GM10248 (cell line): Measurements from ENCODE around the gene OPA1.
A peak's percentile ranks its signal among the peaks of the same experiment; 100 is the strongest.

ENCODE experiments used
- CTCF ChIA-PET: fragments of 300-600 bp; sonication (Branson Sonifier 250); formaldehyde crosslinking; extraction: SDS; loops from one replicate; lab custom pipeline; 2021; ENCODE audit warnings: antibody characterized with exemption; lab: Yijun Ruan, JAX
- POLR2A ChIA-PET: fragments of 350-650 bp; sonication (Branson Sonifier 250); formaldehyde crosslinking; extraction: SDS; loops from one replicate; lab custom pipeline; 2020; ENCODE audit warnings: antibody characterized with exemption; lab: Yijun Ruan, JAX
- DNase-seq: peaks from one replicate; pipeline ENCODE4 v3.0.0; 2012; ENCODE audit errors: extremely low spot score
- CTCF ChIP-seq: IDR thresholded peaks from 2 replicates; pipeline ENCODE4 v1.5.1; 2012; ENCODE audit warnings: mild to moderate bottlenecking, low read depth; ENCODE audit errors: extremely low read depth, missing control alignments, control extremely low read depth

The OPA1 gene

DNA sequence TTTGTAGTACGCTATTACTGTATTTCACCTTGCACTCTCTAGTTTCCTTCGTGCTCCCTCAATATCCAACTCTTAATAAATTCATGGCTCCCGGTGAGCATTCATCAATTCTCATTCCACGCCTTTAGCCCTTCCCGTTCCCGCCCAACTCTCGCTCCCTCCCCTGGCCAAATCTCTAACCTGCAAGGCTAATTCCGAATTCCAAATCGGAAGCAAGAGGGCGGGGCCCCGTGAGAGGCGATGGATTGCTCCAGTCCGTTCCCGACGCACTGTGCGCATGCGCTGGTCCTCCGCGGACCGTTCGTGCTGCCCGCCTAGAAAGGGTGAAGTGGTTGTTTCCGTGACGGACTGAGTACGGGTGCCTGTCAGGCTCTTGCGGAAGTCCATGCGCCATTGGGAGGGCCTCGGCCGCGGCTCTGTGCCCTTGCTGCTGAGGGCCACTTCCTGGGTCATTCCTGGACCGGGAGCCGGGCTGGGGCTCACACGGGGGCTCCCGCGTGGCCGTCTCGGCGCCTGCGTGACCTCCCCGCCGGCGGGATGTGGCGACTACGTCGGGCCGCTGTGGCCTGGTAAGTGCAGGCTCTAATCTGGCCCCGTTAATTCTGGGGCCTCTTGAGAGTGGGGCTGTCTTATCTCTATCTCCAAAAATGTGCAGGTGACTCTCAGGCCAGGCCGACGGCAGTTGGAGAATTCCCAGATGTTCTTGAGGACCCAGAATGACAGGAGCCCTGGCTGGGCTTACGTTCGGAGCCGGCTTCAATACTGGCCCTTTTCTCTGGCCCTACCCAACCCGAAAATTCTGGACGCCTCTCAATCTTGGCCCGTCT, at the start of gene OPA1:
TSS of gene OPA1 (plus strand) at position 368 of the 827 bp plus-strand sequence. CDS start at position 538, 170 bp downstream.
- TF ChIP-seq CTCF, result no peak
- DNase-seq, result peak; percentile 97
- POLR2A ChIA-PET, result no interaction called here
- CTCF ChIA-PET, result interaction anchor here (1.0 kb wide), 1 partner anchor 1026 kb away, joined by 3 read pairs; no protein-coding TSS in a partner anchor

DNA sequence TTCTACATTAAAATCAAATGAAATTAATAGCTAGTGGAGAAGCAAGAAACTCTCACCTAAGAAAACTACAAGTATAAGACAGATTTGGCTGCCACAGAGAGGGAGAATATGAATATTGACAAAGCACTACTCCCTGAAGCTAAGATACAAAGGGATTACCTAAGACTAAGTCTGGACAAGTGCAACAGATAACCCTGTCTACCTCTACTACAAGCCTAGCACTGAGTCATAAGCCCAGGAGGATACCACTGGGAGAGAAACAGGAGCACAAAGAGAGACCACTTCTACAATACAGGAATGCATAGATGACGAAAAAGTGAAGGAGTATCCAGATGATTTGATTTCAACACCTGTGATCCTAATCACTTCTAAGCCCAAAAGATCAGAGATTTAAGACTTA, 48.7 kb upstream of the OPA1 start:
- ChIA-PET POLR2A (no interaction called here), CTCF (interaction anchor here (1.4 kb wide), 1 partner anchor 529 kb away, joined by 3 read pairs; no protein-coding TSS in a partner anchor)
- no peak for TF ChIP-seq CTCF
- no peak for DNase-seq

DNA sequence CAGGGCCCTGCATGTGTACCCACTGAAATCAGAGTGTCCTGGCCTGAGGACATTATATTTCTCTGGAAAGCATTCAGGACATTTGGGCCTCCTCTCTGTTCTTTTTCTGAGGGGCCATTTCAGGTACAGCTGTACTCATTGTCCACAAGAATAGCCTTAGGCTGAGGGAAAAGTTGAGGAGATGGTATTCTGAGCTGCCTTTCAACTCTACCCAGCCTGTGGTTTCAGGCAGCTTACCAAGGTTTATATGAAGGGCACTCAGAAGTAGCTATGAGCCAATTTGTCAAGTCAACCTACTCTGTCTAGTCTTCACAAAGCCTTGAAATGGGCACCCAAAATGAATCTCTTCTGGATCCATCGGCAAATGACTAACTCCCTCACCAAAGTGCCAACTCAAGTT, 47.7 kb upstream of the OPA1 start:
- POLR2A ChIA-PET, result no interaction called here
- DNase-seq, result no peak
- CTCF ChIA-PET, result interaction anchor here (0.7 kb wide), 1 partner anchor 12 kb away, joined by 3 read pairs; no protein-coding TSS in a partner anchor
- TF ChIP-seq CTCF, result no peak

GRCh38 chr3:193546129-193546528, 46.9 kb upstream of the OPA1 start:
- ChIA-PET CTCF (no interaction called here), POLR2A (no interaction called here)
- no peak for TF ChIP-seq CTCF
- no peak for DNase-seq

- DNase-seq, result no peak
- TF ChIP-seq CTCF, result no peak
- ChIA-PET POLR2A (no interaction called here), CTCF (no interaction called here)
These were observed 44.6 kb upstream of the OPA1 start for GRCh38 chr3:193548406-193548805.

DNA sequence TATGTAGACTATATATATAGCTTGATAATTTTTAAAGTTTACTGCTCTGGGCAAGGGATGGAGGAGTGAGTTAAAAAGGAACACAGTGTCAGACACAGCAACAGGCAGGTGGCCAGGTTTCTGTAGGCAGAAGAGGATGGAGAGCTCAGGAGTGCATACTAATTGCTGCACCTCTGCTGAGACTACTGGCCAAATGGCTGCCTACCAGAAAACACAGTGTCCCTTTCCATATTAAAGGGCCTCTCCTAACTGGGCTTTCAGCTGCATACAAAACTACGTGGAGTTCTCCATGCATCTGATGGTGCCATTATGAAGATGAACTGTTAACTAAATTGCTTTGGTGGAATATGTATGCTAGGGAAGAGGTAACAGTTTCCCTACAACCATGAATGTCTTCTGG, 40.1 kb upstream of the OPA1 start:
- ChIA-PET POLR2A (no interaction called here), CTCF (interaction anchor here (0.8 kb wide), 2 partner anchors 15 to 20 kb away, joined by 3 read pairs; no protein-coding TSS in a partner anchor)
- DNase-seq, result no peak
- no peak for TF ChIP-seq CTCF
